HG02798 (cell line): ENCODE data around the gene DLGAP1.

Source experiments
- ATAC-seq: cut with Tn5 transposase; IDR thresholded peaks from one replicate; pipeline ENCODE4 v1.9.1; 2021; ENCODE audit warnings: mild to moderate bottlenecking; ENCODE audit not compliant: unreplicated experiment, poor library complexity

The DLGAP1 gene

GRCh38 chr18:3541549-3542386, 913.3 kb downstream of the DLGAP1 start:
- peak; percentile 91 for ATAC-seq

- ATAC-seq, result no peak
Observed at GRCh38 chr18:3540805-3541548, 914.1 kb downstream of the DLGAP1 start.

GRCh38 chr18:3538954-3539617, 916.0 kb downstream of the DLGAP1 start:
- ATAC-seq, result no peak

GRCh38 chr18:3538456-3538855, 916.7 kb downstream of the DLGAP1 start:
- ATAC-seq, result no peak

DNA sequence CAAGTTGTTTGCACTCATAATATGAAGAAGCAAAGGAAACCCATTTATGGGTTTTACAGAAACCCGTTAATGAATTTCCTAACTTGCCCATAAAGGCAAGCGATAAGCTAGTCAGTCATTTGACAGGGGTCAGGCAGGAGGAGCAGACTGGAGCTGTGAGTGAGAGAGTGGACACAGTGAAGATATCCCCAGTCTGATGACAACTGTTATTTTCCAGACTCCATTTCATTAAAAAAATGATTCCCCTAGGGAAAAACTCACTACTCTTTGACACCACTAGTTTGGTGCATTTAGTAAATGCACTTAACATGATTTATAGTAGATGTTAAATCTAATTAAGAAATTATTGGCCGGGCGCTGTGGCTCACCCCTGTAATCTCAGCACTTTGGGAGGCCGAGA, 924.3 kb downstream of the DLGAP1 start:
- no peak for ATAC-seq

- ATAC-seq, result no peak
Observed at GRCh38 chr18:3529601-3530000, 925.5 kb downstream of the DLGAP1 start.

- ATAC-seq, result no peak
Observed at GRCh38 chr18:3529077-3529476, 926.0 kb downstream of the DLGAP1 start.

- no peak for ATAC-seq
Observed at GRCh38 chr18:3528231-3528630, 926.9 kb downstream of the DLGAP1 start.

GRCh38 chr18:3526421-3527354, 928.4 kb downstream of the DLGAP1 start:
- peak; percentile 78 for ATAC-seq

GRCh38 chr18:3525870-3526420, 929.2 kb downstream of the DLGAP1 start:
- ATAC-seq, result peak; percentile 70

DNA sequence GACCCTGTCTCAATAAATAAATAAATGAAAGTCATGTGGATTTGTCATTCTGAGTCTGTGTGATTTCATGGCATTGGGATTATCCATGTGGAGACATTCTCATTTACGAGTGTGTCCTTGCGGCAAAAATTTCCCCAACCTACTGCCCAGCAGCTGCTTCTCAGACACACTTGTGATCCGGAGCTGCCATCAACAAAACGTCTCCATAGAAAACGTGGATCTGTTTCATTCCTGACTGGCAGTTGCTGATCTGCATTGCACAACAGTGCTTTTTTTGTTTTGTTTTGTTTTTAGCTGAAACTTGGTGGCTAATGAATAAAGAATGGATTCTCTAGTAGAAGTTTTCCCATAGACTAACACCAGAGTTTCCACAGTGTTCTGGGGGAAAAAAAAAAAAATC, 930.4 kb downstream of the DLGAP1 start:
- ATAC-seq, result no peak

DNA sequence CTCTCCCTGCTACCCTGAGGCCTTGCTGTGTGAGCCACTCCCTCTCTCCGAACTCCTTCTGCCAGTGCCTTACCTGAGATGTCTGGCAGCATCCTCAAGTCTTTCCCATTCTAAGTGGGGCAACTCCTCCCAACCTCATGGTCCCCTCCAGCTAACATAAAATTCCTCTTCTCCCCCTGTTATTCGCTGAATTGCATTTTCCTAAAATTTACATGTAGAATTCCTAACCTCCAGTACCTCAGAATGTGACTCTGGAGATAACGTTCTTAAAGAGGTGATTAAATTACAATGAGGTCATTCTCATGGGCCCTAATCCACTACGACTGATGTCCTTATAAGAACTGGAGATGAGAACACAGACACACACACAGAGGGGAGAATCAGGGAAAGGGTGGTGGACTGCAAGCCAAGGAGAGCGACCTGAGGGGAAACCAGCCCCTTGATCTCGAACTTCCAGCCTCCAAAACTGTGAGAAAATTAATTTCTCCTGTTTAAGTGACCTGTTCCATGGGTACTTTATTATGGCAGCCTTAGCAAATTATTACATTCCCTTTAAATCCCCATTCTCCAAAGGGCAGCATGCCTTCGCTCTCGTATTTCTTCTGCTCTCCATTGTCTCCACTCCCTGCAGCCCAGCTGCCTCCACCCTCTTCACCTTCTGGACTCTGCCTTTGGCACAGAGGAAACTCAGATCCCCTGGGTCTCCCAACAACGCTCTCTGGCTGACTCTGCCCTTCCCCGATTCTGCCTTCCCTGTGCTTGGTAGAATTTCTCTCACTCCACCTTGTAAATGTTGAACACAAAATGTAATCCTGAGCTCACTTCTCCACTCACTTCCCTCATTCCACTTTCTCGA, 934.6 kb downstream of the DLGAP1 start:
- no peak for ATAC-seq

- no peak for ATAC-seq
Observed at GRCh38 chr18:3514312-3515216, 940.5 kb downstream of the DLGAP1 start.

DNA sequence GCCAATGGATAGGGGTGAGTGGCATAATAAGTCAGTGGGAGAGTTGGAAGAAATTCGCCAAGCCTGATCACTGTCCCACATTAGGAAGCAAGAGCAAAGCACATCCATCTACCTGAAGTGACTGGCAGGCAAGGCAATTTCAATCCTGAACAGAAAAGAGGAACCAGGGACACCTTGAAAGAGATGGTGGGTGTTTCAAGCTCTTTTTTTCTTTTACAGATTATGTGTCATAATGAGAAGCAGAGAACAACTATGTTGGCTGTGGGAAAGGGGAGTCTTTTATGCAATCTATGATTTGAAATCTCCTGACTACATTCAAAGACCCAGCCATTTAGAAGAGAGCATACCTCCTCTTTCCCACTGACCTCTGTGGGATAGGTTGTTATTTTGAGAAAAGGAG, 941.6 kb downstream of the DLGAP1 start:
- peak; percentile 79 for ATAC-seq

DNA sequence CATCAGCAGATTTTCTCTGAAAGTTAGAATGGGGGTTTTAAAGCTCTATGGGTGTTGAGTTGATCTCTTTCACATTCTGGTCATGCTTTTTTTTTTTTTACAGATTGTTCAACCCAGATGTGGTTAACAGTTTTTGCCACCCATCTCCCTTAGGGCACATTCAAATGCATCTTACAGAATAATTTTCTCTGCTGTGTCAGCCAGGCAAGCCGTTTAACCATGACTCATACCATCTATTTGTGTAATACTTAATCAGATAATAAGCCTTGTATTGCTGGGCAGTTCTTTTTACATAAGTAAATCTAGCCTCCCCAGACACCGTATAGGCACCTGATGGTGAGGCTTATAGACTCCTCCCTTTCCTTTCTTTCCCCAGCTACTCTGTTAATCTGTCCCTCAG, 943.1 kb downstream of the DLGAP1 start:
- ATAC-seq, result peak; percentile 58

DNA sequence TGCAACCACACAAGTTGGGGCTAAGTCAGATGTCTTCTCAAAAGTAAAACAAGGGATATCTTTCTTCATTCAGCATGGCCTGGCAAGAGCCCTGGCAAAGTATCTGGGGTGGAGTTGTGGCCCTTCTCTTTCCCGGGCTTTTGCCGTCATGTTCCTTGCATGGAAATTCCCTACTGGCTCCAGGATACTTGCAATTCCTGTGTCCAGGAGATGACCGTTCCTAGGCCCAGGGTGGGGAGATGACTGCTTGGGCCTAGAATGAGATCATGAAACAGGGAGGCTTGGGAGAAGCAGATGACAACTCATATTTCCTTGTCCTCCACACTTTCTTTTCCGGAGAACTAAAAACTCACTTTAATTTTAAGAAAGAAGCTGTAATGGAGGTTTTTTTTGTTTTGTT, 944.2 kb downstream of the DLGAP1 start:
- ATAC-seq, result no peak

DNA sequence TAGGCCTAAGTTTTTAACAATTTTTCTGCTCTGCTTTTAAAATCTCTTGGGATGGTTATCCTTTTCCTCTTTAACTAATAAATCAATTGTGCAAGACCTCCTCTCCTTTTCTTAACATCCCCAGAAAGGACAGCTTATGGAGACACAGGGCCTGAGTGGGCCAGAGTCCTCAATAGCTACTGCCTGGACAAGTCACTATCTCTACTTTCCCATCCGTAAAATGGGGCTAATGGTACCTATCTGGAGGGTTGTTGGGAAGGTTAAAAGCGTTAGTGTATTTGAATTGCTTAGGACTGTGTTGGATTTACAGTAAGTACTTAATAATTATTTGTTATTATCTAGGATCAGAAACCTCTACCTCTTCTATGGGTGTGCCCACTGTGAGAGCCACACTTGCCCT, 945.1 kb downstream of the DLGAP1 start:
- no peak for ATAC-seq
